OCI-LY7 (cell line): Measurements from ENCODE around the gene LINGO3.

Source experiments
- EZH2phosphoT487 ChIP-seq: fragments of 200-600 bp; sonication (generic); IDR thresholded peaks from 2 replicates; pipeline ENCODE4 v1.6.1; 2018; ENCODE audit warnings: low read depth, borderline replicate concordance, mild to moderate bottlenecking, mixed run types, antibody characterized with exemption, low read length, moderate library complexity, mixed read lengths
- TF ChIP-seq, protein P1 (sequence below): fragments of 200-600 bp; sonication (generic); conservative IDR thresholded peaks from 2 replicates; pipeline ENCODE4 v1.5.1; 2014; ENCODE audit warnings: mild to moderate bottlenecking, antibody characterized with exemption, low read length, moderate library complexity, mixed read lengths

DNA sequence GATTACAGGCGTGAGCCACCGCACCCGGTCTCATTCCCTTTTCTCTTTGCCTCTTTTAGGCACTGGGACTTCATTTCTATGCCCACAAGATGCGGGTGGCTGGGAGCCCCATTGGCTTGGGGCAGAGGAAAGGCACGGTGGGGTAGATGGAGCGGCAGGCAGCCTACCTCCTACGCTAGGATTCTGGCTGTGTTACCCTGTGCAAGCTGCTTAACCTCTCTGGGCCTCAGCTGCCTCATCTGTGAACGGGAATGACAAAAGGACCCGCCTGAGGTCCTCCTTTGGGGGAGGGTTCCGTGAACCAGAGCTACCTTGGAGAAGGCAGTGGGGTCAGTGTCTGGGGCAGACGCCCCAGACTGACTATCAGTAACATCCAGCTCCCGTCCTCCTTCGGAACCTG, 9.3 kb upstream of the LINGO3 start:
- TF ChIP-seq, protein P1, sequence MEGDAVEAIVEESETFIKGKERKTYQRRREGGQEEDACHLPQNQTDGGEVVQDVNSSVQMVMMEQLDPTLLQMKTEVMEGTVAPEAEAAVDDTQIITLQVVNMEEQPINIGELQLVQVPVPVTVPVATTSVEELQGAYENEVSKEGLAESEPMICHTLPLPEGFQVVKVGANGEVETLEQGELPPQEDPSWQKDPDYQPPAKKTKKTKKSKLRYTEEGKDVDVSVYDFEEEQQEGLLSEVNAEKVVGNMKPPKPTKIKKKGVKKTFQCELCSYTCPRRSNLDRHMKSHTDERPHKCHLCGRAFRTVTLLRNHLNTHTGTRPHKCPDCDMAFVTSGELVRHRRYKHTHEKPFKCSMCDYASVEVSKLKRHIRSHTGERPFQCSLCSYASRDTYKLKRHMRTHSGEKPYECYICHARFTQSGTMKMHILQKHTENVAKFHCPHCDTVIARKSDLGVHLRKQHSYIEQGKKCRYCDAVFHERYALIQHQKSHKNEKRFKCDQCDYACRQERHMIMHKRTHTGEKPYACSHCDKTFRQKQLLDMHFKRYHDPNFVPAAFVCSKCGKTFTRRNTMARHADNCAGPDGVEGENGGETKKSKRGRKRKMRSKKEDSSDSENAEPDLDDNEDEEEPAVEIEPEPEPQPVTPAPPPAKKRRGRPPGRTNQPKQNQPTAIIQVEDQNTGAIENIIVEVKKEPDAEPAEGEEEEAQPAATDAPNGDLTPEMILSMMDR = no peak
- no peak for TF ChIP-seq EZH2phosphoT487
